ENCODE measurements around the gene MOGAT2. TPM values are rescaled to one million over a fixed set of nuclear protein-coding genes. Genes with fewer than 3 reads are reported as not detected.
"Not testable (repeated sequence)": the region's sequence is repeated elsewhere in the genome, so short reads cannot be mapped to it uniquely, and the experiment has no call there.

MOGAT2 gene
- total RNA-seq, 1 donor from 2014 or later: 0.22 TPM

DNA sequence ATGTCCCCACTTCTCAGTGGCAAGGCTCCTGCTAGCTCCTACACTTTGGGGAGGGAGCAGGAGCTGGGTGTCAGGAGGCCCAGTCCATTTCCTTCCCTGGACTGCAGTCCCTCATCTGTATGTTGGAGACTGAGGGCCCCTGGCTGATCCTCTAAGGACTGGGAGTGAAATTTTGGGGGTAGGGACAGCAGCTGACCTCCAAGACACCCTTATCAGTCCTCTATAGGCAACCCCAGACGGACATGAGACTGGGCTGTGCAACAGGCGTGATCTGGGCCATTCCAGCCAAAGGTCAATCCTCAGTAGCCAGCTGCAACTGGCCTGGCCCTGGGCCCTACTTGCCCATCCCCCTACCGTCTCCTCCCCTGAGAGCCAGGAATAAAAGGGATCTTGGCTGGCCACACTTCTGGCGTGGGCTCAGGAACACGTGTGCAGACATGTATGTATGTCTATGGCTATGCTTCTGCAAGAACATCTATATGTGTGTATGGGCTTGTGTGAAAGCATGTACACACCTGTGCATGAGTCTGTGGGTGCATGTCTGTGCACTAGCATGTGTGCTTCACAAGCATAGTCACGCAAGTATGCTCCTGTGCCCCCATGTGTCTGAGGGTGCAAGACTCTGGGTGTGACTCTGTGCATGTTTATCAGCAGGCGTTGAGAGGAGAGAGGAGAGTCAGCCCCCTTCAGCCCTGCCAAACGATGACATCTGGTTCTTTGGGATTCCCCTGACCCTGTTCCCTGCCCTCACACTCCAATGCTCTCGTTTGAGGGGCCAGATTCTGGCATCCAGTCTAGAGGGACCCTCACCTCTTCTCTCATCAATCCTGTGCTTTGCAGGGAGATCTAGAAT lies 26.3 kb downstream of the MOGAT2 start:
- peak; percentile 37 for DNase-seq (ENCODE audit: missing footprints)
- intact Hi-C loops (cut with DNase I): no loop called here
- peak; percentile 47 for ATAC-seq

DNA sequence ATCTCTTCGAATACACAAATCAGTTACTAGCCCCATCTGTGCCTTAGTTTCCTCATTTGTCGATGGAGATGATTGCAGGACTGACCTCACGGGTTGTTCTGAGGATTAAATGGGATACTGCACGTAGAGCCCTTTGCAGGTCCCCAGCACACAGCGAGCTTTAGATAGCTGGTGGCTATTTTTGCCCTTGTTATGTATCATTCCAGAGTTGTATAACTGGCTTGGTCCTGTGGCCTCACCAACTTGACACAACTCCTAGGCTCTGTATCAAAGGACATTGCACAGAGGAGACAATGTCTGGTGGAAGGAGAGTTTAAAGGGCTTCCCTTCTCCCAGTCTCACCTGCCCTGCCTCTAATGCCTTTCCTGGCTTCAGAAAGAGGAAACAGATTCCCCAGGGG lies 28.2 kb downstream of the MOGAT2 start:
- ATAC-seq: peak; percentile 96
- no peak for DNase-seq (ENCODE audit: missing footprints)
- intact Hi-C loops (cut with DNase I): loop anchor here (1.0 kb wide), 1 partner anchor 47 kb away; no protein-coding TSS in a partner anchor

GRCh38 chr11:75748729-75749273 lies 31.2 kb downstream of the MOGAT2 start:
- intact Hi-C loops (cut with DNase I); ATAC-seq: not testable (repeated sequence)

DNA sequence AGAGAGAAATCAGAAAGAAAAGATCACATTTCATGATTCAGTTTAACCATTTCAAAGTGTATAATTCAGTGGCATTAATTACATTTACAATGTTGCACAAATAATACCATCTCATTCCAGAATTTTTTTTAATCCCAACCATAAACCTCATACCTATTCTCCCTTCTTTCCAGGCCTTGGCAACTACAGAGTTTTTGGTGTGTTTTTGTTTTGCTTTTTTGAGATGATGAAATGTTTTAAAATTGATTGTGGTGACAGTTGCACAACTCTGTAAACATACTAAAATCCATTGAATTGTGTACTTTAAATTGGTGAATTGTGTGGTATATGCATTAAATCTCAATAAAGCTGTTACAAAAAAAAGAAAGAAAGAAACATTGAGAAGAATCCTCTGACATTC lies 37.3 kb downstream of the MOGAT2 start:
- ATAC-seq; DNase-seq (ENCODE audit: missing footprints); intact Hi-C loops (cut with DNase I): not testable (repeated sequence)

More at GRCh38 chr11:75748729-75749273, 31.2 kb downstream of the MOGAT2 start:
- not testable (repeated sequence) for DNase-seq (ENCODE audit: missing footprints)

GRCh38 chr11:75757651-75758050 lies 40.0 kb downstream of the MOGAT2 start:
- ATAC-seq: no peak
- DNase-seq (ENCODE audit: missing footprints): no peak

DNA sequence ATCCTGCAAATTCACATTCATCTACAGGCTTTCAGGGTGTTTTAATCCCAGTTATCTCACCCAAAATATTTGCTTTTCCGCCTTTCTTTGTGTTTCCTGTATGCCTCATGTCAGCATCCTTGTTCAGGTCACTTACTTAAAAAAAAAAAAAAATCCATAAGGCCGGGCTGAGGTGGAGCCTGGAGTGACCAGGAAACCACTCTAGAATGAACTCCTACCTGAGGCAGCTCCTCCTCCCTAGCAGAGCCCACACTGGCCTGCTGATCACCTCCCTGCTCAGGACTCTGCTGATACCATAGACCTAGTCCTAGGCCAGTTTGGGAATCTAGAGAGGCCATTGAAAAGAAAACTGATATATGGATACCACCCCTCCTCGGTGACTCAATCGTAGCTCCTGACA lies 42.2 kb downstream of the MOGAT2 start:
- ATAC-seq (no peak), DNase-seq (ENCODE audit: missing footprints) (no peak)
- intact Hi-C loops (cut with DNase I): no loop called here

More at GRCh38 chr11:75757651-75758050, 40.0 kb downstream of the MOGAT2 start:
- intact Hi-C loops (cut with DNase I): no loop called here

GRCh38 chr11:75760243-75760642 lies 42.6 kb downstream of the MOGAT2 start:
- no peak for ATAC-seq
- no peak for DNase-seq (ENCODE audit: missing footprints)
- intact Hi-C loops (cut with DNase I): no loop called here

GRCh38 chr11:75760710-75761493 lies 43.3 kb downstream of the MOGAT2 start:
- ATAC-seq (no peak), DNase-seq (ENCODE audit: missing footprints) (no peak)
- intact Hi-C loops (cut with DNase I): no loop called here

GRCh38 chr11:75762158-75762557 lies 44.5 kb downstream of the MOGAT2 start:
- DNase-seq (ENCODE audit: missing footprints): no peak
- no peak for ATAC-seq
- intact Hi-C loops (cut with DNase I): no loop called here

GRCh38 chr11:75762885-75763284 lies 45.2 kb downstream of the MOGAT2 start:
- intact Hi-C loops (cut with DNase I): no loop called here
- DNase-seq (ENCODE audit: missing footprints) (no peak), ATAC-seq (no peak)

- intact Hi-C loops (cut with DNase I): no loop called here
- ATAC-seq (no peak), DNase-seq (ENCODE audit: missing footprints) (no peak)
These were observed 46.2 kb downstream of the MOGAT2 start for GRCh38 chr11:75763846-75764245.

DNA sequence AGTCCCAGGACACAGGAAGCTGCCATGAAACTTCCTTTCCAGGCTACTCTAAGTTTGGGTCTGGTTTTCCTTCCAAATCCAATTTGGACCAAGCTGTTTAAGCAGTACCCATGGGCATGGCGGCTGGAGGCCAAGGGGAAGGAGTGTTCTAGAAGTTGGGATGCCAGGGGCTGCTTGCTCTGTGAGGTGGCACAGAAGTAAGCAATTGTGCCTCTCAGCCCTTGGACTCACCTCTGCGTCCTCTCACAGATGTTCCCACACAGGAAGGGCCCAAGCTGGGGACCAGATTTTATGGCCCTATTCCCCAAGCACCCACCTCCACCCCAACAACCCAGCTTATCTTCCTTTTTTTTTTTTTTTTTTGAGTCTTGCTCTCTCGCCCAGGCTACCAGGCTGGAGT lies 47.5 kb downstream of the MOGAT2 start:
- intact Hi-C loops (cut with DNase I): no loop called here
- no peak for ATAC-seq
- no peak for DNase-seq (ENCODE audit: missing footprints)

- ATAC-seq (no peak), DNase-seq (ENCODE audit: missing footprints) (no peak)
- intact Hi-C loops (cut with DNase I): no loop called here
These were observed 49.0 kb downstream of the MOGAT2 start for GRCh38 chr11:75766443-75767227.

GRCh38 chr11:75767228-75767572 lies 49.6 kb downstream of the MOGAT2 start:
- intact Hi-C loops (cut with DNase I): no loop called here
- no peak for DNase-seq (ENCODE audit: missing footprints)
- no peak for ATAC-seq

DNA sequence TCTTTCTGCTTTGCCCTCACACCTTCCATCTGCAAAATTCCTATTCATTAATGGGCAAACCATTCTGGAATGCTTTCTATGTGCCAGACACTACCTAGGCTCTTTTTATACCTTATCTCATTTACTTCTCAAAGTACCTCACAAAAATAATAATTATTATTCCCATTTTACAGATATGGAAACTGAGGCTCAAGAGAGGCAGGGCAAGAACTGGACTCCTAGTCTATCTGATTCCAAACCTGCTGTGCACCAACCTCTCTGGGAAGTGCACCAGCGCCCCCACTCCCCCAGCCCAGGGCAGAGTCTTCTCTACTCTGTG lies 50.1 kb downstream of the MOGAT2 start:
- intact Hi-C loops (cut with DNase I): loop anchor here (1.0 kb wide), 2 partner anchors 43 to 61 kb away; no protein-coding TSS in a partner anchor

DNA sequence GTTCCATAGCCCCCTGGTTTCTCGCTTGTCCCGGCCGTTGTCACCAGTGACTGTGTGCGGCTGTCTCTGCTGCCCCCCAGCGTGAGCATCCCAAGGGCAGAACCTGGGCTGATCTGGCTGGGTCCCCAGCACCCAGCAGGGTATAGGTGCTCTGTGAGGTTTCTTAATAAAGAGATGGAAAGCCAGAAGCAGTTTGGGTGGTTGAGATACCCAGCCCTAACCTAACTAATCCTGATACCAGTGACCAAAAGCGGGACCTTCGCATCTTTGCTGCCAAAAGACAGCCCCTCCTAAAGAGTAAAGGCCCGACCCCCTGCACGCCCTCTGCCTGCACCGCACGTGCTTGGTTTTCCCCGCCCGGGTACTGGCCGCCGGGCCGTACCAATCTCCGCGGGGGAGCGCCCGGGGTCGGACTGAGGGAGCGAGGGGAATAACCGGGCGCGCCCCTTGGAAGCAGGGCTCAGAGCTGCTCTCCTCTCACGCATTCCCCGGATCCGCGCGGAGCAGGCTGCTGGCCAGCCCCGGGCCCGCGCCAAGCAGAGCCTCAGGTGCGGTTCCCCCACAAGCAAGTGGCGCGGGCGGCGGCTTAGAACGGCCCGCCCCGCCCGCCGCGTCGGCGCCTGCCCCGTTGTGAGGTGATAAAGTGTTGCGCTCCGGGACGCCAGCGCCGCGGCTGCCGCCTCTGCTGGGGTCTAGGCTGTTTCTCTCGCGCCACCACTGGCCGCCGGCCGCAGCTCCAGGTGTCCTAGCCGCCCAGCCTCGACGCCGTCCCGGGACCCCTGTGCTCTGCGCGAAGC lies 50.7 kb downstream of the MOGAT2 start, which contains the start of gene DGAT2:
Gene DGAT2 (plus strand): TSS at position 667 of the 797 bp plus-strand sequence. CDS start 214 bp downstream, outside the sequence.
- ATAC-seq (peak; percentile 92), DNase-seq (ENCODE audit: missing footprints) (peak; percentile 95)
- intact Hi-C loops (cut with DNase I): loop anchor here (1.0 kb wide), 2 partner anchors 44 to 62 kb away; no protein-coding TSS in a partner anchor

More for the DNA sequence above, 50.1 kb downstream of the MOGAT2 start:
- no peak for ATAC-seq
- no peak for DNase-seq (ENCODE audit: missing footprints)

DNA sequence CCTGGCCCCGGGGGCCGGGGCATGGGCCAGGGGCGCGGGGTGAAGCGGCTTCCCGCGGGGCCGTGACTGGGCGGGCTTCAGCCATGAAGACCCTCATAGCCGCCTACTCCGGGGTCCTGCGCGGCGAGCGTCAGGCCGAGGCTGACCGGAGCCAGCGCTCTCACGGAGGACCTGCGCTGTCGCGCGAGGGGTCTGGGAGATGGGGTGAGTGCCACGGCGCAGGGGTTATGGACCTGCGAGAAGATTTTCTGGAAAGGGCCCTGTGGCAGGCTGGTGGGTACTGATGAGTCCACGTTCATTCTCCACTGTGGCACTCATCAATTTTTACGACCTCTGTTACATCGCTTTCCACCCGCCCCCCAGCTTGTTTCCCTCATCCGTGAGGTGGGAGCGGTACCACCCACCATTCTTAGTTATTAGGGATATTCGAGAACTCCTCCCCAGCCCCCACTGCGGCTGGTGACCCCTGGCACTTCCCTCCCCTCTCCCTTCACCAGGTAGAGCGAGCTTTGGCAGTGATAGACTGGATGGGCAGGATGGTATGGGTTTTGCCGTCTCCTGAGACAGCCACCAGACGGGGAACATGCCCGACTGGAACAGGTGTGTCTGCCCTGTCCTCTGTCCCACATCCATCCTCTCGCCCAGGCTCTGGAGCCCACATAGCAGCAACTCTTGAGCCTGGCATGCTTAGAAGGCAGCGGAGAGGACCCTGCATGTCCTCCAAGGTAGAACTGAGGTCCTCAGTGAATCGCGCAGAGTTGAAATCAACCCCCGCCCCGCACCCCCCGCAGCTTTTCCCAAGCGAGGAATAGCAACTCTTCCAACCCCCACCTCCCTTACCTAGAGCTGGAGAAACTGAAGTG lies 51.5 kb downstream of the MOGAT2 start:
- no peak for DNase-seq (ENCODE audit: missing footprints)
- ATAC-seq: peak; percentile 2
- intact Hi-C loops (cut with DNase I): loop anchor here (1.0 kb wide), 2 partner anchors 45 to 63 kb away; no protein-coding TSS in a partner anchor

All from Right ventricle myocardium inferior (tissue), 1 donor.